HG03439 (cell line): ENCODE measurements around the gene SRSF2.
A peak's percentile ranks its signal among the peaks of the same experiment; 100 is the strongest.
"Not testable (repeated sequence)": the region's sequence is repeated elsewhere in the genome, so short reads cannot be mapped to it uniquely, and the experiment has no call there.

ENCODE experiments used
- ATAC-seq: cut with Tn5 transposase; IDR thresholded peaks from one replicate; pipeline ENCODE4 v1.9.1; 2021; ENCODE audit warnings: mild to moderate bottlenecking, moderate library complexity; ENCODE audit not compliant: unreplicated experiment

SRSF2 gene

GRCh38 chr17:76739568-76740115 is 2.5 kb upstream of the SRSF2 start:
- not testable (repeated sequence) for ATAC-seq

DNA sequence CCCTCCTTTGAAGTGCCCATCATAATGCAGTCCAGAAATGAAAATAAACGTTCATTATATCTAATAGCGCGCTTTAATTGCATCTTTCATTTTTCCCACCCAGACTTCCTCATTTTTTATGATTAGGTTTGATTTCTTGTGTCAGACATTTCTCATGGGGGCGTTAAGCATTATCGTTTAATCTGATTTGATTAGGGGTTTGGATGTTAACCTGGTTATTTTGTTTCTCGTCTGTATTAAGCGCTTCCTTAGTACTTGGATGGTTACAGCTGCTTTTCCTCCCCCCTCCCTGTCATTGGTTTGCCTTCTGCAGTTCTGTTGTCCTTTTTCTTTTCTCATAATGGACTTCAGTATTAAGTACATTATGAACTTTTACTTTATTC is 1.3 kb upstream of the SRSF2 start:
- no peak for ATAC-seq

DNA sequence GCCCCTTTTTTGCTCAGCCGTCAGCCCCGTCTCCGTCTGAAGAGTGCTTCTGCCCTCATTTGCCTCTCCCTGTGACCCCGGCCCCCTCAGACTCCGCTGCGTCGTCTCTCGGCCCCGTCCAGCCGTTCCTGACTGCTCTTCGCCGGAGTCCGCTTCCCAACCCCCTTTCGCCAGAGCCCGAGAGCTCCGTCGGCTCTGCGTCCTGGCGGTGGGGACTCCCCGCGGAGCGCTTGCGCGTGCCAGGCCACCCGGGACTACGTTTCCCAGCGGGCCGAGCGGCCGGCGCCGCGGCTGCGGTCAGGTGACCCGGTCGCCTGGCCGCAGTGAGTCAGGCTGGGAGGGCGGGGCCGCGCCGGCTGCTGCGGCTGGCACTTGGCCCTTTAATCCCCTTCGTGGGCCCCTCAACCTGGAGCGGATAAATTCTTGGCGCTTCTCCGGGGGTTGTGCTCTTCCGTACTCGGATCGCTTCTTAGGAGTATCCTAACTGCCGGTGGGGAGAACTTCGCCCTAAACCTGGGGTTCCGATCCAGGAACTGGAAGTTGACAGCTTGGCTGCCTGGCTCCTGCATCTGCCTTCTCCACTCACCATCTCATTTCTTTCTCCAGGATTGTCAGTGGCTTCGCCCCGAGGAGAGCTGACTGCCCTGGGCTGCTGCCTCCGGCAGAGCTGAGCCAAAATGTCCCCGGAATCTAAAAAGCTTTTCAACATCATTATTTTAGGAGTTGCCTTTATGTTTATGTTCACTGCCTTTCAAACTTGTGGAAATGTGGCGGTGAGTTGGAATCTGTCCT is 741 bp upstream of the SRSF2 start, which contains the start of gene MFSD11:
Gene MFSD11 (plus strand): TSS at position 444 of the 792 bp plus-strand sequence. CDS start 234 bp downstream, at position 678.
- peak; percentile 57 for ATAC-seq

DNA sequence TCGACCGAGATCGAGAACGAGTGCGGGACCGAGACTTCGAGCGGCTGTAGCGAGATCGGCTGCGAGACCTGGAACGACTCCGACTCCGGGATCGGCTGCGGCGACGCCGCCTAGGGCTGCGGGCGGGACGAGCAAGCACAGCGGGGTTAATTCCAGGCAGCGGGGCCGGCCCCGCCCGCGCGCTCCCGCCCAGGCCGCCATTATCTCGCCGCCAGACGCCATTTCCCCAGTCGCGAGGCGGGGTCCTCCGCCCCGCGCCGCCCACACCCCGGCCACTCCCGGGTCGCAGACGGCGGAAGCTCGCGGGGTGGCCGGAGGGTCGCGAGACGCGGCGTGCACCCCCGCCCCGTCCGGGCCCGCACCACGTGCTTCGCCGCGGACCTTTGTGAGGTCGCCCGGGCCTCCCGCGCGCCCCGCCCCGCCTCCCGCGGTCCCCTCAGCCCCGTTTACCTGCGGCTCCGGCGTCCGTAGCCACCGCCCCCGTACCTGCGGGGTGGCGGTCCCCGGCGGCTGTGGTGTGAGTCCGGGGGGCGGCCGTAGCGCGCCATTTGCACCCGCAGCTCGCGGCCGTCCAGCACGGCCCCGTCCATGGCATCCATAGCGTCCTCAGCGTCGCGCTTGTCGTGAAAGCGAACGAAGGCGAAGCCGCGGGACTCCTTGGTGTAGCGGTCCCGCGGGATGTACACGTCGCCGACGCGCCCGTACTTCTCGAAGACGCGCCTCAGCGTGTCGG is 616 bp downstream of the SRSF2 start:
- ATAC-seq = peak; percentile 5

GRCh38 chr17:76735586-76736348 is 1.4 kb downstream of the SRSF2 start:
- ATAC-seq = no peak

DNA sequence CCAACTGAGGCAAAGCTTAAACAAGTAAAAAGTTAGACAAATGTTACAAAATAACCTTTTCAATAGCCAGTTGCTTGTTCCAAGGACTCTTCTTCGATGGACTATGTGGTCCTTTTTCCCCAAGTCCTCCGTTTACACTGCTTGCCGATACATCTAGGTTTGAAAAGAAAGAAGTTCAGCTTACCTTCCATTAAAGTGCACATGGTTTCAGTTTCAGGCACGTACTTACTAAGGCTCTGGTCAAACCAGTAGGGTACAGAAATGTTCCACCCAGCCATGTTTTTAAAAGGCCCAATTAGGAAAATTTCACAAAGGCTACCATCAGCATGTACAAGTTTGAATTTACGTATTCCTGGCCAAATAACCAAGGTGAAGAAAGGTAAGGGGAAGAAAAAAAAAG is 2.1 kb downstream of the SRSF2 start:
- no peak for ATAC-seq

- ATAC-seq = no peak
Observed at GRCh38 chr17:76734080-76734840, 2.9 kb downstream of the SRSF2 start.

- ATAC-seq = no peak
Observed at GRCh38 chr17:76733618-76733957, 3.5 kb downstream of the SRSF2 start.

GRCh38 chr17:76732734-76733617 is 4.2 kb downstream of the SRSF2 start:
- ATAC-seq = no peak

- not testable (repeated sequence) for ATAC-seq
Observed at GRCh38 chr17:76731800-76732733, 5.1 kb downstream of the SRSF2 start.

GRCh38 chr17:76727745-76728456 is 9.2 kb downstream of the SRSF2 start:
- ATAC-seq = no peak

DNA sequence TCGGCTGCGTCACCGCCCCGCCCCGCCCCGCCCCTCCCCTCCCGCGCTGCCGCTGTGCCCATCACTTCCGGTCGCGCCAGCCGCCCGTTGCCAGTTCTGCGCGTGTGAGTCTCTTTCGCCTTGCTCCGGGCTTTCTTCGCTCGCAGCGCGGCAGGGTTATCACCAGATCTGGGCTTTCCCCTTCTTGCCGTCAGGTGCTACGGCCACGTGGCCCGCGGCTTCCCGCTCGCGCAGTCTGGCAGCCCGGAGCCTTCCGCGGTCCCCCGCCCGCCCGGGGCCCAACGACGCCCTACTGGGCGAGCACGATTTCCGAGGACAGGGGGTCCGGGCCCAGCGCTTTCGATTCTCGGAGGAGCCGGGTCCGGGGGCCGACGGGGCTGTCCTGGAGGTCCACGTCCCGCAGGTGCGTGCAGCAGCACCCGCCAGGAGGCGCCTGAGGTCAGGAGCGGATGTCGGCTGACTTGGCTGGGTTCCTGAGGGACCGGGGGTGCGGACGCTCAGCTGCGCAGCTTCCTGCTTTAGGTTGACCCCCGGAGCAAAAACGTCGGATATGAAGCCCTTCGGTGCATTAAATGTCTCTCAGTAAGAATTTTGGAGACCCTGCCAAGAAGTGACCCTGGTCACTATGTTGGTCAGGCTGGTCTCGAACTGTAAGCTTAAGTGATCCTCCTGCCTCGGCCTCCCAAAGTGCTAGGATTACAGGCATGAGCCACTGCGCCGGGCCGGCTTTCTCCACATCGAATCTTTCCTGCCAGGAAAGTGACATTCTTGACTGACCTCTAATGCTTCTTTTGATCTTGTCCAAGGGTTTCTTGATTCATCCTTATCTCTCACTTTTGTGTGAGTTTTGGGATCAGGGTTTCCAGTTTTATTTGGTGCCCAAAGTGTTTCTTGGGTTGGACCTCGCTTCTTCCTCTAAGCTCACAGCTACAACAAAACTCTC is 10.1 kb downstream of the SRSF2 start, which contains the start of gene METTL23:
Gene METTL23 (plus strand): TSS at position 64 of the 943 bp plus-strand sequence. CDS start 2,872 bp downstream, outside the sequence.
- ATAC-seq = peak; percentile 66

DNA sequence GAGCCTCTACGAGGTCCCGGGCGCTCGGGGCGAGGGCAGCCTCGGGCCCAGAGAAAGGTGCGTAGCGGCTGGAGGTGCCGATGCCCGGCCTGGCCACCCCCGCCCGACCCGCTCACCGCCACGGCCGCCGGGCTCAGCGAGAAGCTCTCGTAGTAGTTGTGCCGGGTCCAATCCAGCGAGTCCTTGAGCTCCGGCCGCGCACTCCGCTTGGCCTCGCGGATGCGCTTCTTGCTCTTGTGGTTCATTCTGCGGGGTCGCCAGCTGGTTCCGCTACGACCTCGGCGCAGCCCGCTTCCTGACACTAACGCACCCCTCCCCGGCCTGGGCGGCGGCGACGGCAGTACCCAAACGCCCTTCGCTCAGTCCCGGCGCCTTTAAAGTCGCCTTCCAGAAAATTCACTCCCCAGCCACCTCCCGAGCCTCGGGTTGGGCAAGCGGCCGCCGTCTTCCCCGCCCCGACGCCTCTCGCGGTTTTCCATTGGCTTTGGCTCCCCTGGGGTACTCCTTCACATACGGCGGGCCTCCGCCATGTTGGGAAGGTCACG is 10.8 kb downstream of the SRSF2 start, which contains the start of gene JMJD6:
Gene JMJD6 (minus strand): TSS at position 376 of the 545 bp plus-strand sequence. CDS start 131 bp downstream, at position 245.
- peak; percentile 65 for ATAC-seq

DNA sequence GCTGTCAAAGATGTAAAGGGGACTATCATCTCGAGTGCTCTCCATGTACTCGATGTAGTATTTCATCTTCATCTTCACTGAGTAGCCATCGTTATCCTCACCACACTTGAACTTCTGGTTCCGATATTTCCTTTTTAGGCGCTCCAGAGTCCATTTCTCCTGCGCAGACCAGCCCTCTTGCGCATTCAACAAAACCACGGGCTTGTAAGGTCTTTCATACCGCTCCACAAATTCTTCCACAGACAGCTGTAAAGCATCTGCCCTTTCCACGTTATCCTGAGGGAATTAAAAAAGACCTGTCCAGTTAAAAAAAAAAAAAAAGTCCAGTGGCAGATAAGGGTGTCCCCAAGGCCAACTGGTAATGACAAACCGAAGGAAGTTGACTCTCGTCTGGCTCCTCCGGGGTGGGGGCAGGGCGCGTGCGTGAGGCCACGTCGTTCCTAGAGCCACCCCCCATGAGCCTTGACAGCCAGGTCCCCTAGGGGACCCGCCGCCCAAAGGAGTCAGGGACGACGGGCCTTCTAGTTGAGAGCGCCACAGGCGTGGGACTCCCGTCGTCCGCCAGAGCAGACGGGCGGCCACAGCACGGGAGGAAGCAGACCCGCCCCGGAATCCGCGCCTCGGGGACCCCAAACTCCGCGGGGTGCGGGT is 11.4 kb downstream of the SRSF2 start:
- peak; percentile 20 for ATAC-seq

DNA sequence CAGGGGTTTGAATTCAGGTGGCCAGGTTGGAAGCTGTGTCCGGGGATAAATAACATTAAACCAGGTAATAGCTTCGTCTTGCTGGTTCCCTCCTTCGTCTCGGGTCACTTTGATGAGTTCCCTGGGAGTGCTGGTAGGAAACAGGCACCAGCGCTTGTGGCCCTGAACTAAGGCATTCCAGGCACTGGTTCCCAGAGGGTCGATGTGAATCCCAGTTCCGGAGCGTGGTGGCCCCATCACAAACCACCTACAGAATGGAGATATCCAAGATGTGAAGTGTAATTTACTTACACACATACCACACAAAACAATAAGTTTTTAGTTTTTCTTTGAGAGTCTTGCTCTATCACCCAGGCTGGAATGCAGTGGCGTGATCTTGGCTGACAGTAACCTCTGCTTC is 13.3 kb downstream of the SRSF2 start:
- ATAC-seq = no peak

- ATAC-seq = not testable (repeated sequence)
Observed at GRCh38 chr17:76722977-76723376, 14.2 kb downstream of the SRSF2 start.
